GM18499 (cell line): ENCODE data around the gene CYB5B.
A peak's percentile ranks its signal among the peaks of the same experiment; 100 is the strongest.

Experiments
- ATAC-seq: cut with Tn5 transposase; IDR thresholded peaks from one replicate; pipeline ENCODE4 v1.9.1; 2021; ENCODE audit warnings: moderate number of reproducible peaks; ENCODE audit not compliant: insufficient read depth, unreplicated experiment

The CYB5B gene, protein sequence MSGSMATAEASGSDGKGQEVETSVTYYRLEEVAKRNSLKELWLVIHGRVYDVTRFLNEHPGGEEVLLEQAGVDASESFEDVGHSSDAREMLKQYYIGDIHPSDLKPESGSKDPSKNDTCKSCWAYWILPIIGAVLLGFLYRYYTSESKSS

DNA sequence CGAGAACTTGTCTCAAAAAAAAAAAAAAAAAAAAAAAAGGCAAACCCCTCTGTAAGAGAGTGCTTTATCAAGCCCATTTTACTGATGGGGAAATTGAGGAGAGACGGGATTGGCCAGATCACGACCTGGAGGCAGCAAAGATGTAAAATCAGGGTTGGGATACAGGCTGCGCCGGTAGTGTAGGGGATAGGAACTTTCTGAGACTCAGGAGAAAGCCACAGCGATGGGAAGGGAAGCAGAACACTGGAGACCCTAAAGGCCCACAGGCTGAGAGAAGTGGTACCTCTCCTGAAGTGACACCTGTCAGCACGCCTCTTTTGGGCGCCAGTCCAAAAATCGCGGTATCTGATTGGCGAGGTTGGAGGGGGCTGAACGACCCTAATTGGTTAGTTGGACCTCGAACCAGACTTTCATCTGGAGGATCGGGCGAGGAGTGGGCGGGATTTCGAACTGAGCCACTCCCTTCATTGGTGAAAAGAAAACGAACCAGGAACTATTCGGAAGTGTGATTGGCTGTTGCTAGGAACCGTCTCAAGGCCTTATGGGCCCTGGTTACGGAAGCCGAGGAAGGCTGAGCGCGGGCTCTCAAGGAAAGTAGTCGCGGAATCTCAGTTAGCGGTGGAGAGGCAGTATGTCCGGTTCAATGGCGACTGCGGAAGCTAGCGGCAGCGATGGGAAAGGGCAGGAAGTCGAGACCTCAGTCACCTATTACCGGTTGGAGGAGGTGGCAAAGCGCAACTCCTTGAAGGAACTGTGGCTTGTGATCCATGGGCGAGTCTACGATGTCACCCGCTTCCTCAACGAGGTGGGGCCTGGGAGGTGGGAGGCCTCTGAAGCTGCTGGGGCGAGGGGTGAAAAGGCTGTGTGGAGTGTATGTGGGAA lies at the start of gene CYB5B:
Gene CYB5B, plus strand, starts transcription at position 567 of the 882 bp plus-strand sequence. Its CDS starts 65 bp downstream, at position 632.
- ATAC-seq = peak; percentile 93

DNA sequence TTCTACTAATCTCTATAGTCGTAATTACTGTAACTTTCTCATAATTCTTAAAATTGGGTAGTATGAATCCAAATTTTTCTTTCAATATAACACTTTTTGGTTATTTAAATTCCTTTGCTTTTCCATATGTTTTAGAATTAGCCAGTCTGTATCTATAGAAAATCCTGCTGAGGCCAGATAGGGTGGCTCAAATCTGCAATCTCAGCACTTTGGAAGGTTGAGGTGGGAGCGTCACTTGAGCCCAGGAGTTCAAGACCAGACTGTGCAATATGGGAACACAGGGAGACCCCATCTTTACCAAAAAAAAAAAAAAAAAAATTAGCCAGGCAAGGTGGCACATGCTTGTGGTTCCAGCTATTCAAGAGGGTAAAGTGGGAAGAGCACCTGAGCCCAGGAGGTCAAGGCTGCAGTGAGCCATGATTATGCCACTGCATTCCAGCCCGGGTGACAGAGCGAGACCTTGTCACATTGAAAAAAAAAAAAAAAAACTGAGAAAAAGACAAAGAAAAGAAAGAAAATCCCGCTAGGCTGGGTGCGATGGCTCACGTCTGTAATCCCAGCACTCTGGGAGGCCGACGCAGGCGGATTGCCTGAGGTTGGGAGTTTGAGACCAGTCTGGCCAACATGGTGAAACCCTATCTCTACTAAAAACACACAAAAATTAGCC lies 47.9 kb upstream of the CYB5B start:
- ATAC-seq = no peak

- no peak for ATAC-seq
Observed at GRCh38 chr16:69378036-69378435, 46.4 kb upstream of the CYB5B start.

GRCh38 chr16:69378760-69379159 lies 45.7 kb upstream of the CYB5B start:
- no peak for ATAC-seq

GRCh38 chr16:69381231-69381630 lies 43.2 kb upstream of the CYB5B start:
- no peak for ATAC-seq

DNA sequence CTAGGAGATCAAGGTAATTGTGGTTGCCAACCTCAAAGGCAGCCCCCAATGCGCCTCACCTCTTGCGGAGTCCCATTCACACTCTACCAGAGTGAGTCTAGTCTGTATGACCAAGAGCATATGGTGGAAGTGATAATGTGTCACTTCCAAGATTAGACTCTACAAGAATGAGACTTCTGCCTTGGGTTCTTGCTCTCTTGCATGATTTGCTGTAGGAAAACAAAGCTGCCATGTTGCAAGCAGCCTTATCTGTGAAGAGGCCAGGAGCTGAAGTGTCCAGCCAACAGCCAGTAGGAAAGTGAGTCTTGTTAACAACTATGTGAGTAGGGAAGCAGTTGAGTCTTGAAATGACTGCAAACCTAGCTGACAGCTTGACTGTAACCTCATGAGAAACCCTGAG lies 42.0 kb upstream of the CYB5B start:
- ATAC-seq = no peak

DNA sequence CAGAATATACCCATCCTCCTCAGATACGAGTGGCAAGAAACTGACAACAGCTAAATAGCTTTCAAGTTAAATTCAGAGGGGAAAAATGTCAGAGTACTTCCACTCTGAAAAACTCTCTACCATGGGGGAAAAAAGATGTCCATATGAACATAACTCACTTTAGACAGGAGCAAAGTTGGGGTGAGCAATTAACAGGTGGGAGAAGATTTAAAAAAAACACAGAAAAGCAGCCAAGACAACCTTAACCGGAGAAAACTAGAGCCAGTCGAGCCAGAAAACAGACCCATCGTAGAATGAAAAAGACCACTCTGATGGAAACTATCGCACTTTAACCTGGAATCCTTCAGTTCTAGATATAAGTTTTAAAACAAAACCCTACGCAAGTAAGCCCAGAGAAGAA lies 39.4 kb upstream of the CYB5B start:
- no peak for ATAC-seq

DNA sequence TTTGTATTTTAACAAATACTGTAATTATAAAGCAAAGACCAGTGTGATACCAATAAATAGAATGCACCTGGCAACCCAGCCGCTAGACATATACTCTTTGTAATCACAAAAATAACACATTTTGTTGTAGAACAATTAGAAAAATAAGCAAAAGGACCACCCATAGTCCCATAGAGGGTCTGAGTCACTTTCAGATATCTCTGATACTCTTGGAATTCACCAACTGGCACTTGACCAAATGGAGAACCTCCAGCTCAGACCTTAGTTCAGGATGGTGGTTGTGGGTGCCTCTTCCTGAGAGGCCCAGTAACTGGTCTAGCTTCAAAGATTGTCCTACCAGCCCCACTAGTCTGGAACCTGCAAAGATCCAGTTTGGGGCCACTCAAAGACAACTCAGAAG lies 37.8 kb upstream of the CYB5B start:
- no peak for ATAC-seq

- no peak for ATAC-seq
Observed at GRCh38 chr16:69393898-69394849, 30.2 kb upstream of the CYB5B start.

DNA sequence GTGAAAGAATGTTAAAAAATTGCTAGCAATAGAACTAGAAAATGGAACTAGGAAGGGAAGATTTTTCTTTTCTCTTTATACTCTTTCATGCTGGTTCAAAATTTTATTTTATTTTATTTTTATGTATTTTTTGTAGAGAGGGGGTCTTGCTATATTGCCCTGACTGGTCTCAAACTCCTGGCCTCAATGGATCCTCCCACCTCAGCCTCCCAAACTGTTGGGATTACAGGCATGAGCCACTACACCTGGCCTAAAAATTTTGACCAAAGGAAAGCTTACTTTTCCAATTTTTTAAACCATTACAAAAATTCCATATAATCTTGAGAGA lies 28.6 kb upstream of the CYB5B start:
- no peak for ATAC-seq

- ATAC-seq = no peak
Observed at GRCh38 chr16:69396187-69397061, 28.0 kb upstream of the CYB5B start.

- no peak for ATAC-seq
Observed at GRCh38 chr16:69397821-69398521, 26.4 kb upstream of the CYB5B start.

- ATAC-seq = no peak
Observed at GRCh38 chr16:69399361-69399760, 25.1 kb upstream of the CYB5B start.

GRCh38 chr16:69402439-69402838 lies 22.0 kb upstream of the CYB5B start:
- no peak for ATAC-seq

DNA sequence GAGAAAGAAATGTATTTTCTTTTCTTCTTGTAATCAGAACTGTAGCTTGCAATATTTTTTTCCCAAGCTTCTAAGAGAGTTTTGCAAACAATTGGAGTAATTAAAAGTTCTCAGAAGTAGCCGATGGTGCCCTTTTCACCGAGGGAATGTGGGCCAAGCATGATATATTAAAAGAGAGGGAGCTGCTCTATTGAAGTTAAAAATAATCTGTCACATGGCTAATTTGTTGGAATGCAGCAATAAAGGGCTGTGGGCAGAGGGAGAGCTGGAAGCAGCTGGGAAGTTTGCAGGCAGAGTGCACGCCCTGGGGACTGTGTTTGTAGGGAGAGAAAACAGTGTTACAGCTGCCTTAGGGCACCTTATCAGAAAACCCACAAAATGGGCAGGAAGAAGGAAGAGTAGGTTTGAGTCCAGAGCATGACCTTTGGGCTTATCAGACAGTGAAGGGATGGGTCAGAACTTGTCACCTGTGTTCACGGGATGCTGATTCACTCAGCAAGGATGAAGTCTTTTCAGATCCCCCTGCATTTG lies 20.1 kb upstream of the CYB5B start:
- no peak for ATAC-seq

GRCh38 chr16:69405326-69405725 lies 19.1 kb upstream of the CYB5B start:
- ATAC-seq = no peak

DNA sequence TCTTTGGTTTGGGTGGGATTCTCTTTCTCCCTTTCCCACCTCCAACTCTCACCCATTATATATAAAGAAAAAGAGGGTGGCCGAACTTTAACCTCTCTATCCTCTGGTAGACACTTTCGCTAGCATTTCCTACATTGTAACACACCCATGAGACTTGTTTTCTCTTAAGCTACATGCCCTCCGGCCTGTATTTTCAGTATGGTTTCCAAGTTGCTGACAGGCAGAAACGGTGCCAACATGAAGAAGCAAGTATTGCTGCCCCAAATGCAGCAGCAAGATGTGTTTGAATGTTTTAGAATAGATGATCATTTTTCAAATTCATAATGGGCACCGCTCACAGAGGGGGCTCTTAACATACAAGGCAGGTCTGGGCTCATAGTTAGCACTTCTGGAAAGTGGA lies 18.7 kb upstream of the CYB5B start:
- no peak for ATAC-seq

DNA sequence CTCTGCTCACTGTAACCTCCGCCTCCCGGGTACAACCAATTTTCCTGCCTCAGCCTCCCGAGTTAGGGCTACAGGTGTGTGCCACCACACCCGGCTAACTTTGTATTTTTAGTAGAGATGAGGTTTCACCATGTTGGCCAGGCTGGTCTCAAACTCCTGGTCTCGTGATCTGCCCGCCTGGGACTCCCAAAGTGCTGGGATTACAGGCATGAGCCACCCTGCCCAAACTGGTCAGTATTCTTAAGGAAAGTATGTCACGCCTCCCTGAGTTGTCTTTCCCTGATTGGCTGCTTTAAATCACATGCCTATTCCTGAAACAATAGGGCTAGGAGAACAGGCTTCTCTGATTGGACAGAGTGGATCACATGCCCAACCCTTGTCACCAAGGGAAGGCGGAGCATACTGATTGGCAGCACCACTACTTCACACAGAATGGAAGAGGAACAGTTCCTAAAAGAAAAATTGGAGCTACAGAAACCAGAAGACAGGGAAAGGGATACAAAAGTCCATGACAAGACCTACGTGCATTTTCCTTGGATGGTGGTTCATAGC lies 17.6 kb upstream of the CYB5B start:
- no peak for ATAC-seq
